Parathyroid adenoma (tissue), 2 donors: ENCODE results near the gene GPSM3.
"Not testable (repeated sequence)": the region's sequence is repeated elsewhere in the genome, so short reads cannot be mapped to it uniquely, and the experiment has no call there.

Experiments used
- H2AFZ ChIP-seq: fragments of 300-600 bp; sonication (generic); one replicate; pipeline ENCODE4 v1.7.0; 2017; ENCODE audit warnings: antibody characterized with exemption, mild to moderate bottlenecking
- H3K27ac ChIP-seq: fragments of 300-600 bp; sonication (generic); one replicate; pipeline ENCODE4 v1.7.0; 2017
- H3K27me3 ChIP-seq: fragments of 300-600 bp; sonication (generic); one replicate; pipeline ENCODE4 v1.7.0; 2017; ENCODE audit warnings: low read length; ENCODE audit not compliant: control insufficient read depth, insufficient read depth
- H3K36me3 ChIP-seq: fragments of 300-600 bp; sonication (generic); one replicate; pipeline ENCODE4 v1.7.0; 2017; ENCODE audit warnings: low read length; ENCODE audit not compliant: control insufficient read depth, insufficient read depth
- H3K4me1 ChIP-seq: fragments of 300-600 bp; sonication (generic); one replicate; pipeline ENCODE4 v1.7.0; 2017; ENCODE audit warnings: control low read depth
- H3K4me2 ChIP-seq: fragments of 300-600 bp; sonication (generic); one replicate; pipeline ENCODE4 v1.7.0; 2017; ENCODE audit warnings: low read length
- H3K4me3 ChIP-seq: fragments of 300-600 bp; sonication (generic); one replicate; pipeline ENCODE4 v1.7.0; 2017; ENCODE audit warnings: low read depth, low read length
- H3K79me2 ChIP-seq: fragments of 300-600 bp; sonication (generic); one replicate; pipeline ENCODE4 v1.7.0; 2017; ENCODE audit warnings: control low read depth
- H3K9ac ChIP-seq: fragments of 300-600 bp; sonication (generic); one replicate; pipeline ENCODE4 v1.7.0; 2017; ENCODE audit warnings: mild to moderate bottlenecking
- H3K9me3 ChIP-seq: fragments of 300-600 bp; sonication (generic); one replicate; pipeline ENCODE4 v1.7.0; 2017; ENCODE audit warnings: low read length; ENCODE audit not compliant: control insufficient read depth
- CTCF ChIP-seq: fragments of 300-600 bp; sonication (generic); IDR thresholded peaks from one replicate; pipeline ENCODE4 v1.7.0; 2017; ENCODE audit warnings: antibody characterized with exemption, mild to moderate bottlenecking
- donor health status: primary hyperparathyroidism.

Gene GPSM3

GRCh38 chr6:32213649-32214048 is 21.2 kb upstream of the GPSM3 start:
- Histone ChIP-seq H3K27ac (no peak overlapping the region), H2AFZ (no peak overlapping the region), H3K27me3 (no peaks in the 10 kb centered on the region), H3K4me3 (no peak overlapping the region), H3K4me1 (no peaks in the 10 kb centered on the region), H3K9me3 (no peaks in the 10 kb centered on the region), H3K4me2 (no peak overlapping the region), H3K79me2 (no peaks in the 10 kb centered on the region), H3K9ac (no peak overlapping the region), H3K36me3 (no peaks in the 10 kb centered on the region)
- TF ChIP-seq CTCF: no peak

- H3K36me3 ChIP-seq: no peaks in the 10 kb centered on the region
- no peak overlapping the region for H3K4me3 ChIP-seq
- H3K9me3 ChIP-seq: no peaks in the 10 kb centered on the region
- no peaks in the 10 kb centered on the region for H3K79me2 ChIP-seq
- TF ChIP-seq CTCF: no peak
- H2AFZ ChIP-seq: no peak overlapping the region
- no peak overlapping the region for H3K27ac ChIP-seq
- H3K9ac ChIP-seq: no peak overlapping the region
- no peaks in the 10 kb centered on the region for H3K27me3 ChIP-seq
- no peak overlapping the region for H3K4me2 ChIP-seq
- H3K4me1 ChIP-seq: no peaks in the 10 kb centered on the region
Measured at GRCh38 chr6:32212076-32212760, 19.8 kb upstream of the GPSM3 start.

DNA sequence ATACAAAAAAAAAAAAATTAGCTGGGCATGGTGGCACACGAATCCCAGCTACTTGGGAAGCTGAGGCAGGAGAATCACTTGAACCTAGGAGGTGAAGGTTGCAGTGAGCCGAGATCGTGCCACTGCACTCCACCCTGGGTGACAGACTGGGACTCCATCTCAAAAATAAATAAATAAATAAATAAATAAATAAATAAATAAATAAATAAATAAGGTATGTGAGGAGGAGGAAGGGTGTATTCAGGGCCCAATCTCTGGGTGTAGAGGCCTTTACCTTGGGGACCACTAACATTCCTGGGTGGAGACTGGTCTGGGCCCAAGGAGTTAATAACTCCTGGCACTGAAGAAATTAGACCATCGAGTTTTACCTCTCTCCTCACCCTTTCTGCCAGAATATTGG is 19.0 kb upstream of the GPSM3 start:
- not testable (repeated sequence) for H3K4me2 ChIP-seq, H3K27me3 ChIP-seq, H2AFZ ChIP-seq, H3K9ac ChIP-seq, H3K4me3 ChIP-seq, H3K27ac ChIP-seq, H3K4me1 ChIP-seq, H3K79me2 ChIP-seq, H3K9me3 ChIP-seq, H3K36me3 ChIP-seq

DNA sequence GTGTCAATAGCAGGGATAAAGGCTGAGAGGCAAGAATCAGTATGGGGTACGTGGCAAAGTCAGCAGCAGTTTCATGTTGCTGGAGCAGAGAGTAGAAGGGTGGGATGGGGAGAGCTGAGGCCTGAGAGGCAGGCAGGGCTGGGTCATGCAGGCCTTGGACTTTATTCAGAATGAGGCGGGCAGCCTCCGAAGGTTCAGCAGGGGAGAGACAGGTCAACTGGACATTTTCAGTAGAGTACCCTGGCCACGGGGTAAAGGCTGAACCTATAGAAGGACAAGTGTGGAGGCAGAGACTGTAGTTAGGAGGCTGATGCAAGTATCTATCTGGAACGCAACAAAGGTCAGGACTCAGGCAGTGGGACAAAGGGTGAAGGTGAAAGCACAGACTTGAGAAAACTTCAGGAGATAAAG is 17.8 kb upstream of the GPSM3 start:
- Histone ChIP-seq H3K36me3 (no peaks in the 10 kb centered on the region), H3K4me1 (no peaks in the 10 kb centered on the region), H3K79me2 (no peaks in the 10 kb centered on the region), H3K4me3 (no peak overlapping the region), H3K9me3 (no peaks in the 10 kb centered on the region), H3K27ac (no peak overlapping the region), H3K27me3 (no peaks in the 10 kb centered on the region), H3K4me2 (no peak overlapping the region), H2AFZ (no peak overlapping the region), H3K9ac (no peak overlapping the region)
- no peak for TF ChIP-seq CTCF

DNA sequence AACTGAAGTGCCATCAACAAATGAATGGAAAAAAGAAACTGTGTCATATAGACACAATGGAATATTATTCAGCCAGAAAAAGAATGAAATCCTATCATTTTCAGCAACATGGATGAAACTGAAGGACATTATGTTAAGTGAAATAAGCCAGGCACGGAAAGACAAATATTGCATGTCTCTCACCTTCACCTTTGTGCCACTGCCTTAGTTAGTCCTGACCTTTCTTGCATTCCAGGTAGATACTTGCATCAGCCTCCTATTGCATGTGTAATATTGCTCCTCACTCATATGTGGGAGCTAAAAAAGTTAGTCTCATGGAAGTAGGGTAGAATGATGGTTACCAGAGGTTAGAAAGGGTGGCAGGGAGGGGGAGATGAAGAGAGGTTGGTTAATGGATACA is 16.6 kb upstream of the GPSM3 start:
- H3K9me3 ChIP-seq: no peaks in the 10 kb centered on the region

More for the DNA sequence above, 16.6 kb upstream of the GPSM3 start:
- no peak overlapping the region for H3K4me2 ChIP-seq
- no peak for TF ChIP-seq CTCF
- H3K79me2 ChIP-seq: no peaks in the 10 kb centered on the region
- H3K27ac ChIP-seq: no peak overlapping the region
- H3K4me3 ChIP-seq: no peak overlapping the region
- no peak overlapping the region for H3K9ac ChIP-seq
- no peaks in the 10 kb centered on the region for H3K36me3 ChIP-seq
- no peaks in the 10 kb centered on the region for H3K4me1 ChIP-seq
- no peaks in the 10 kb centered on the region for H3K27me3 ChIP-seq
- H2AFZ ChIP-seq: no peak overlapping the region
